Measurements from ENCODE around the gene SDK2.

Gene SDK2

GRCh38 chr17:73533127-73533526, 111.1 kb downstream of the SDK2 start:
- no peak for DNase-seq (ENCODE audit: low read depth)
- no peak for TF ChIP-seq CTCF (conservative IDR thresholded peaks at IDR 0.05; ENCODE audit: low read length)
- no peak overlapping the region for H3K4me3 ChIP-seq (ENCODE audit: low read length)

- no peak for TF ChIP-seq CTCF (conservative IDR thresholded peaks at IDR 0.05; ENCODE audit: low read length)
- H3K4me3 ChIP-seq (ENCODE audit: low read length) = no peak overlapping the region
- no peak for DNase-seq (ENCODE audit: low read depth)
Measured at GRCh38 chr17:73532421-73532901, 111.8 kb downstream of the SDK2 start.

- H3K4me3 ChIP-seq (ENCODE audit: low read length) = no peak overlapping the region
- TF ChIP-seq CTCF (conservative IDR thresholded peaks at IDR 0.05; ENCODE audit: low read length) = no peak
- DNase-seq (ENCODE audit: low read depth) = no peak
Measured at GRCh38 chr17:73531158-73531557, 113.1 kb downstream of the SDK2 start.

- DNase-seq (ENCODE audit: low read depth) = no peak
- no peak for TF ChIP-seq CTCF (conservative IDR thresholded peaks at IDR 0.05; ENCODE audit: low read length)
- H3K4me3 ChIP-seq (ENCODE audit: low read length) = no peak overlapping the region
Measured at GRCh38 chr17:73528679-73529078, 115.6 kb downstream of the SDK2 start.

- no peak for TF ChIP-seq CTCF (conservative IDR thresholded peaks at IDR 0.05; ENCODE audit: low read length)
- no peak for DNase-seq (ENCODE audit: low read depth)
- H3K4me3 ChIP-seq (ENCODE audit: low read length) = no peak overlapping the region
Measured at GRCh38 chr17:73526952-73527351, 117.3 kb downstream of the SDK2 start.

- no peak overlapping the region for H3K4me3 ChIP-seq (ENCODE audit: low read length)
- TF ChIP-seq CTCF (conservative IDR thresholded peaks at IDR 0.05; ENCODE audit: low read length) = no peak
- DNase-seq (ENCODE audit: low read depth) = no peak
Measured at GRCh38 chr17:73524941-73525679, 119.1 kb downstream of the SDK2 start.

- no peak for DNase-seq (ENCODE audit: low read depth)
- TF ChIP-seq CTCF (conservative IDR thresholded peaks at IDR 0.05; ENCODE audit: low read length) = no peak
- H3K4me3 ChIP-seq (ENCODE audit: low read length) = no peak overlapping the region
Measured at GRCh38 chr17:73522696-73523095, 121.5 kb downstream of the SDK2 start.
